ENCODE results near the gene IGF1R.

The IGF1R gene

DNA sequence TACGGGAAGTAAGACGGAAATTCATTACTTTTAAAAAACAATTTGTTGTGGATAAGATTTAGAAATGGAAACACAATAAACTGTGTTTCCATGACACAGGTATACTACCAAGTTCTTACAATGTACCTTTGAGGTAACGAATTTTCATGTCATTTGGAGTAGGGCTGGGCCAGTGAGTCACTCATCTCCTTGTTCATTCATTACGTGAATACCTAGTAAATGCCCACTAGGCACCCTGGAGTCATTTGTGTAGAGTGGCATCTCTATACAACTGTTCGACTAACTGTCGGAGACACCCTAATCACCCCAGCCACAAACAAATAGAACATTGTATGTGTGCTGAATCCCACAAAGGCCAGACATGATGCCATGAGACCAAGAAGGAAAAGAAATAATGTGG, 94.8 kb downstream of the IGF1R start:
- in situ Hi-C loops (cut with MboI; ENCODE audit: low sequenced_read_pairs), result no loop called here

DNA sequence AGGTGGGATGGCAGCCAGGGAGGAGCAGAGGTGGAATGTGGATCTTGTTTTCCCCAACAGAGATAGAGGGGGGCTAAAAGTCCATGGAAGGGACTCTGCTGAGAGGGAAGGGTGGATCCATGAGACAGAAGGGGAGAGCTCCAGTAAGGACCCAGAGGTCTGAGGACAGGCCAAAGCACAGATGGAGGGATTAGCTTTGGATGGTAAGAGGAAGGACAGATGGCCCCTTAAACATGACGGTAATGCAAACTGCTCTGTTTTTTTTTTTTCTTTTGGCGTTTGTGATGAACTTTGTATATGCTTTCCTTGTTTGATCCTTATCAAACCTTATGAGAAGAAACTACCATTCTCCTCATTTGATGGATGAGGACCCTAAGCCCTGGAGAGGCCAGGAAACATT, 96.2 kb downstream of the IGF1R start:
- in situ Hi-C loops (cut with MboI; ENCODE audit: low sequenced_read_pairs), result no loop called here

DNA sequence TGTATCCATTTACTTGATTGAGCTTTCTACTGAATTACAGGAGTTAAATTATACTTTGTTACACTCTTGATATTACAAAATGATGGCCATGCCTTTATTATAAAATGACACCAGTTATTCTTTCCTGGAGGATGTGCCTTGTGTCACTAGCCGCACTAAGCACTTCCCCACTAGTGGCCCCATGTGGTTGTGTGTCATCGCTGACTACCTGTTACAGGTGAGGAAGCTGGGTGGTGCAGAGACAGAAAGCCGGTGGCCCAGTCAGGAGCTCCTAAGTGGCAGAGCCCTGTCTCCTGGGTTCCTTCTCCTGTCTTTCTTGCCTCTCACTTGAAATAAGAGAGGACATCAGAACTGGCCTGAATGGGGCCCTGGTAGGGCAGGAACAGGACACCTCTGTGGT, 96.8 kb downstream of the IGF1R start:
- in situ Hi-C loops (cut with MboI; ENCODE audit: low sequenced_read_pairs), result no loop called here

GRCh38 chr15:98745650-98746374, 97.5 kb downstream of the IGF1R start:
- in situ Hi-C loops (cut with MboI; ENCODE audit: low sequenced_read_pairs), result no loop called here

DNA sequence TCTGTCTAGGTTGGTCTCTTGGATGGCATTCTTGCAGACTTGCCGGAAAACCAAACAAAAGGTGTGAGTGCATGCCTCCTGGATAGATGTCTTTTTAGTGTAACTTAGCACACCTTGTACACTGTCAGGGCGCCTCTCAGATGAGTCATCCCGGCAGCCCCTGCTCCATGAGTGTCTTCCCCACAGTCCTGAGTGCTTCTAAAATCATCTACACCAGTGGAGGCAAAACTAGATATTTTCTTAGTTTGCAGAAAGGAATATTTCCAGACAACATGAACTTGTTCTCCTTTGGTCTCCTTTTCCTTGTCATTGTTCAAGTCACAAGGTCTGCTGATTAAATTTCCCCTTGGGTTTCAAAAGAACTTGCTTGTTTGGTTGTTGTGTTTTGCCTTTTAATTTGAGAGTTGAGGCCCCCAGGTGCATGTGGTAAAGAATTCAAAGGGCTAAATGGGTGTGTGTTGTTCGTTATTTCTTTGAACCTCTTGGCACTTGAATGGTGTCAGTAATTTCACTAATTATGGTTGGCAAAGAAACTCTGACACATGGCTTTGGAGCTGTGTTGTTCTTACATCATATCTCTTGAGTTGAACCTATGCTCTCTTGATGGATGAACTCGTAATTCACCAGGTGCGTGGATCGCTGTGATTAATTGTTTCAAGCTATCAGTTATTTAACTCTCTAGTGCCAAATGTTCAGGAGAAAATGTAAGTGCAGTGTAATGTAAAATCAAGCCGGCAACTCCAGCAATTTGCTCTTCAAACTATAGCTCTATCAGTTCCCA, 98.2 kb downstream of the IGF1R start:
- in situ Hi-C loops (cut with MboI; ENCODE audit: low sequenced_read_pairs), result no loop called here

DNA sequence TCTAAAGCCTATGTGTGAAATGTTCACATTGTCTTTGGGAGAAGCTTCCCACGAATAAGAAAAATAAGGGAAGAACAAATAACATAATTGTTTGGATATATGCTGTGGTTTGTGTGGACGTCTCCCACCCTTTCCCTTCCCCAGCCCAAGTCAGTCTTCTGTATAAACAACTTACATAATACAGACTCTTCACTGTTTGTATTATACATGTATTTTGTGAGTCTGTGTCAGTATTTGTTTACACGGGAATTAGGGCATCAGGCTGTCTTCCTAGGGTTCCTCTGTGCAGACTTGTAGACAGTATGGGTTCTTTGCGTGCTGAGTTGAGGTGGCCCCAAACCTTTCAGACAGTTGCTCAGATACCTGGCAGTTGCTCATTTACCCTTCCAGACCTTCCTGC, 103.4 kb downstream of the IGF1R start:
- in situ Hi-C loops (cut with MboI; ENCODE audit: low sequenced_read_pairs), result no loop called here

DNA sequence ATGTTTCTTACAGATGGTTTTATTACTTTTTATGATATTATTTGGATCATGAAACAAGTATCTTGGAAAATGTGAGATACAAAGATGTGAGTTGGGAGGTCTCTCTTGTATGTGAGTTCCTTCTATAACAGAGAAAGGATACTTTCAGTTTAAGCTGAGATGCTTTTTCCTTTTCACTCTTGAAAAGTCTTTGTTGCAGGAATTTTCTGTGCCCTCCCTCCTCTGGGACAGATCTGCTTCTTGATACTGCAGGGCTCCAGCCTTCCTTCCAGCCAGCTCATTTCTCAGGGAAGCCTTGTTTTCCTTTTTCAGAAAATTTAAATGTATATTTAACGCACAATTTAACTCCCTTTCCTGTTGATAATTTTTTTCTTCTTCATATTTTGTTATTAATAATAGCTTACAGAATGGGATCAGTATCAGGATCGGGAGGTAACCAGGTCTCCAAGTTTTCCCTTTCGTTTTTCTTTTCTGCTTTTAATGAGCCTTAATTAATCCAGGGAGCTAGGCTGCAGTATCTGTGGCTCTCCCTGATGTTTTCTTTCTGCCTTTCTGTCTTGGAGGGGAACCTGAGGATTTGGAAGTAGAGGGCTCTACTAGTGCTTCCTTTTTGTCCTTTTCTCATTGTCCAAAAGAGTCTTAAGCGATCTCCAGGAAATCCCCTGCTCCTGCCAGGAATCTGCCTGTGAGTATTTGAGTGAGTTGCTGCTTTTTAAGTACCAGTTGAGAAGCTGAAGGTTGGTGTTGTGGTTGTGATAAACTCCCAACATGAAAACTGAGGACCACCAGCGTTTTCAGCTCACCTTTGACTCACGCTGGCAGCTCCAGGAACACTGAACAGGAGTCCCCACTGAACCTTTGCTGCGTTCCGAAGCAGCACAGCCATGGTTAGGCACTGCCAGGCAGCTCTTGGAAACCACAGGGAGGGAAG, 105.7 kb downstream of the IGF1R start:
- in situ Hi-C loops (cut with MboI; ENCODE audit: low sequenced_read_pairs), result no loop called here

GRCh38 chr15:98754657-98755022, 106.3 kb downstream of the IGF1R start:
- in situ Hi-C loops (cut with MboI; ENCODE audit: low sequenced_read_pairs), result no loop called here

DNA sequence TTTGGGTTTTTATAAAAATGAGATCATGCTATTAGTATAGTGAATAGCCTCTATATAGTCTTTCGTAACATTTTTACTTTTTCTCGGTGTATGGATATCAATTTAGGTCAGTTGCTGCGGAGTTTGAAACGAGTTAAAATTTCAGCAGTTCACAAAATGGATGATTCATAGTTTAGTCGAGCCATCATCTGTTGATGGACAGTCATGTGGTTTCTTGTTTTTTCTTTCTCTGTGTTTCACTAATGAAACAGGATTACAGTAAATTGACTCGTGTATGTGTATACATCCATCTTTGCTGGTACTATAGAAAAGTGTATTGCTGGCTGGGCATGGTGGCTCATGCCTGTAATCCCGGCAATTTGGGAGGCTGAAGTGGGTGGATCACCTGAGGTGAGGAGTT, 106.8 kb downstream of the IGF1R start:
- in situ Hi-C loops (cut with MboI; ENCODE audit: low sequenced_read_pairs), result no loop called here

DNA sequence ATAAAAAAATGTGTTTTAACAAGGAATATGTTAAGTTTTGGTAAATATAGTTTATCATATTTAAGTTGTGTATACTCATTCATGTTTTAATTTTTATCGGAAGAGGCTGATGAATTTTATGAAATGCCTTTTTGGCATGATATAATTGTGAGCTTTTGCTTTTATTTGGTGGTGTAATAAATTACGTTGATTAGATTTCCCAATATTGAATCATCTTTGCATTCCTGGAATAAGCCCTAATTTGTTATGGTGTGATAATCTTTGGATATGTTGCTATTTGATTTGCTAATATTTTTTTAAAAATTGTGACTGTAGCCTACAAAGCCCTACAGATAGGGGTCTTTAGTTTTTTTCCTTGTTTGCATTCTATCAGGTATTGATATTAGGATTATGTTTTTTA, 107.4 kb downstream of the IGF1R start:
- in situ Hi-C loops (cut with MboI; ENCODE audit: low sequenced_read_pairs), result no loop called here

GRCh38 chr15:98758224-98758623, 109.9 kb downstream of the IGF1R start:
- in situ Hi-C loops (cut with MboI; ENCODE audit: low sequenced_read_pairs), result no loop called here

- in situ Hi-C loops (cut with MboI; ENCODE audit: low sequenced_read_pairs), result no loop called here
Measured at GRCh38 chr15:98759277-98759676, 110.9 kb downstream of the IGF1R start.

DNA sequence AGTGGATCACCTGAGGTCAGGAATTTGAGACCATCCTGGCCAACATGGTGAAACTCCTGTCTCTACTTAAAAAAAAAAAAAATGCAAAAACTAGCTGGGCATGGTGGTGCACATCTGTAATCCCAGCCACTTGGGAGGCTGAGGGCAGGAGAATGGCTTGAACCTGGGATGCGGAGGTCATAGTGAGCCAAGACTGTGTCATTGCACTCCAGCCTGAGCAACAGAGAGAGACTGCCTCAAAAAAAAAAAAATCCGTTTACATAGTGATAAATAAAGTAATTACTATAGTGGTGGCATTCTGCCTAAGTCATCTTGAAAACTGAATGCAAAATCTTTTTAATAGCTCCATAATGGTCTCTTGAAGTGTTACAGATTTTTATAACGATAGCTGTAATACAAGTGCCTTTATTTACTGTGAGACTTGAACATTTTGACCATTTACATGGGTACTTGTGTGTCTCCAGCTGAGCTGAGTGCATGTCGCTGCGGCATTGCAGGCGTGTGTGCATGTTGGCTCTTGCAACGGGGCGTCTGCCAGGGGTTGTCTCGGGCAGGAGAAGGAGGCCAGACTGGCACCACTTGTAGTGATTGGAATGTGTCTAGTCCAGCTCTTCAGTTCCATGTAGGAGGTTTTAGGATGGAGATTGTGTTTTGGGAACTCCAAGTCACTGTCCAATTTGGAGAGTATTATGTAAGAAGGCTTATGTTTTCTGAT, 111.9 kb downstream of the IGF1R start:
- in situ Hi-C loops (cut with MboI; ENCODE audit: low sequenced_read_pairs), result no loop called here

GRCh38 chr15:98760975-98761374, 112.6 kb downstream of the IGF1R start:
- in situ Hi-C loops (cut with MboI; ENCODE audit: low sequenced_read_pairs), result no loop called here

DNA sequence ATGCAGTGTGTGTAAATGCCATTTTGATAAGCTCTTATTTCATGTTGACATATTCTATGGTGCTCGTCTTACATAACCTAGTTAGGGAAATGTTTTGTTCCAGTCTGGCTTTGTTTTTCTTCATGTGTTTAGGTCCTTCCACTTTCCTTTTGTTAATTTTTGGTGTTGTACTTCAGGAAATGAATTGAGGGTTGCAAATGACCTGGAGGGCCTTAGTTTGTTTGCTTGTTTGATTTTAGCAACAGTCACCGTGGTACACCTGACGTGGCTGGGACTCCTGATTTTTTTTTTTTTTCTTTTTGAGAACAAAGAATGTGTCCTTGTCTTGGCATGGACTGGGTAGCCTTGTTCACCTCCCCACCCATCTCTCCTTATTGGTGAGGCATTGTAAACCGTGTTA, 114.8 kb downstream of the IGF1R start:
- in situ Hi-C loops (cut with MboI; ENCODE audit: low sequenced_read_pairs), result no loop called here

DNA sequence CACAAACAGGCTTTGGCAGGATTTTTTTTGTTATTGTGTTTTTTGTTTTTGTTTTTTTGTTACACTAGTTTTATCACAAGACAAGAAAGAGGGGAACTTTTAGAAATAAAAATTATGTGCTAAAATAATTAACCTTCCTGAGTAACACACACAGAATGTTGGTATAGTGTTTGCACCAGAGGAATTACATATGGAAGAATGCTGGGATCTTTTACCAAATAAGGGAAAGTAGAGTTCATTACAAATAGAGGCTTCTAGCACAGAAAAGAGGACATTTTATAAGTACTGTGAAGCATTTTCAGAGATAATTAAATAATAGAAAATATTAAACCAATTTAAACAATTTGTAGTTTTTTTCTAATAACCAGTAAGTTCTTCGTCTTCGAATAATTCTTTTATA, 116.0 kb downstream of the IGF1R start:
- in situ Hi-C loops (cut with MboI; ENCODE audit: low sequenced_read_pairs), result no loop called here

DNA sequence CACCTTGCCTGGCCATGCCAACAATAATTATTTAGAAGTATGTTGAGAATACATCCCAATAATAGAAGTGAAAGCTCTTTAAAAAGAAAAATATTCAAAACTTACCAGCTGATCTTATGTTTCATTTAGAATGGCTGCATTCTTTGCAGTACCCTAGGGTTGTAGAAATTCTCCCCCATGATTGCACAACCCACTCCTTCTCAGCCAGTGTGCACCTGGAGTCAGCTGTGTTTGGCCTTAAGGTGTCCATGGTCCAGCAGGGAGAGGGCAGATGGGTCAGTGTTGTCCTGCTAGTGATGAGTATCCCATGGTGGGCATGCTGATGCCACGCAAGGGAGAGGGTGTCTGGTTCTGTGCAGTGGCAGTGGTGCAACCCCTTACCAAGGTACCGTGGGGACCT, 117.3 kb downstream of the IGF1R start:
- in situ Hi-C loops (cut with MboI; ENCODE audit: low sequenced_read_pairs), result no loop called here

DNA sequence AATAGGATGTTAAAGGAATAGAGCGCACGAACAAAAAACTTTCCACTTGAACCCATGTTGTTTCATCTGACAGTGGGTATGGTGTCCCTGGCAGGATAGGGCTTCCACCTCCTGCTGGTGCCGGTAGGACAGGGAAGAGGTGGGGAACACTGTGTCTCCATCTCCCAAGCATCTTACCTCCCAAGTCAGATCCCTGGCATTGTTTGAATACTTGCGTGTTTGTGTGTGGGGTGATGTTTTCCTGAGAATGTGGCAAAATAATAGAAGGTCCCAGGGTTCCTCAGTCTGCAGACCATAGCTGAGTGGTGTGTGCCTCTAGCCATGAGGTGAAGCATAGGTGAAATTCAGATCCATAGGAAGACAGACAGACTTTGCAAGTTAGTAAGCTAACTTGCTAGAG, 119.4 kb downstream of the IGF1R start:
- in situ Hi-C loops (cut with MboI; ENCODE audit: low sequenced_read_pairs), result no loop called here

- in situ Hi-C loops (cut with MboI; ENCODE audit: low sequenced_read_pairs), result no loop called here
Measured at GRCh38 chr15:98769867-98770266, 121.5 kb downstream of the IGF1R start.

- in situ Hi-C loops (cut with MboI; ENCODE audit: low sequenced_read_pairs), result no loop called here
Measured at GRCh38 chr15:98770984-98771383, 122.6 kb downstream of the IGF1R start.

DNA sequence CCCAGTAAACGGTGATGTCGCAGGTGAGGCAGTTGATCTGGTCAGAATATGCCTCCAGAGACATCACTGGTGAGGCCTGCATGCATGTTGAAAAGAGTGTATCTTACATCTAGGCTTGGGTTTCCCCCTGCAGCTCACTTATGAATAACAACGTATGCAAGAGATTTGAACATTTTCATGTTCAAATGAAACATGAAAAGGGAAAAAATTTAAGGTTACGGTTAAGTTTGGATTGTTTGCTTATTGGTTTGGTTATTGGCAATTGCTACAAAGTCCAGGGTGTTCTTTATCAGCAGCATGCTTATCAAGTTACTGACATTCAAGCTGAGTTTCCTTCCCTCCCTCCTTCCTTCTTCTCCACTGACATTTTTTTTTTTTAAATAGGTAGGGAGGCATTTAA, 123.2 kb downstream of the IGF1R start:
- in situ Hi-C loops (cut with MboI; ENCODE audit: low sequenced_read_pairs), result no loop called here

All from HL-60/S4 treated with phorbol 12-myristate 13-acetate at 8.2 ng/mL for 4 days and 3 days (cell line).